Amniotic stem cell (primary cell): Measurements from ENCODE around the gene YJU2.
"Not testable (repeated sequence)": the region's sequence is repeated elsewhere in the genome, so short reads cannot be mapped to it uniquely, and the experiment has no call there.

Source experiments
- DNase-seq: peaks from one replicate; lab custom pipeline; 2025; lab: John Stamatoyannopoulos, UW

Gene YJU2

DNA sequence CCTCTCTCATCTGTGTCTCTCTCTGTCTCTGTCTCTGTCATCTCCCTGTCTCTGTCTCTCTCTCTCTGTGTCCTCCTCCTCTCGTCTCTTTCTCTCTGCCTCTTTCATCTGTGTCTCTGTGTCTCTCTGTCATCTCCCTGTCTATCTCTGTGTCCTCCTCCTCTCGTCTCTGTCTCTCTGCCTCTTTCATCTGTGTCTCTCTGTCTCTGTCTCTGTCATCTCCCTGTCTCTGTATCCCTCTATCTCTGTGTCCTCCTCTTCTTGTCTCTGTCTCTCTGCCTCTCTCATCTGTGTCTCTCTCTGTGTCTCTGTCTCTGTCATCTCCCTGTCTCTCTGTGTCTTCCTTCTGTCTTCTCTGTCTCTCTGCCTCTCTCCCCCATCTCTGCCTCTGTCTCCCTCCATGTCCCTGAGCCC, 18.1 kb upstream of the YJU2 start:
- no peak for DNase-seq

DNA sequence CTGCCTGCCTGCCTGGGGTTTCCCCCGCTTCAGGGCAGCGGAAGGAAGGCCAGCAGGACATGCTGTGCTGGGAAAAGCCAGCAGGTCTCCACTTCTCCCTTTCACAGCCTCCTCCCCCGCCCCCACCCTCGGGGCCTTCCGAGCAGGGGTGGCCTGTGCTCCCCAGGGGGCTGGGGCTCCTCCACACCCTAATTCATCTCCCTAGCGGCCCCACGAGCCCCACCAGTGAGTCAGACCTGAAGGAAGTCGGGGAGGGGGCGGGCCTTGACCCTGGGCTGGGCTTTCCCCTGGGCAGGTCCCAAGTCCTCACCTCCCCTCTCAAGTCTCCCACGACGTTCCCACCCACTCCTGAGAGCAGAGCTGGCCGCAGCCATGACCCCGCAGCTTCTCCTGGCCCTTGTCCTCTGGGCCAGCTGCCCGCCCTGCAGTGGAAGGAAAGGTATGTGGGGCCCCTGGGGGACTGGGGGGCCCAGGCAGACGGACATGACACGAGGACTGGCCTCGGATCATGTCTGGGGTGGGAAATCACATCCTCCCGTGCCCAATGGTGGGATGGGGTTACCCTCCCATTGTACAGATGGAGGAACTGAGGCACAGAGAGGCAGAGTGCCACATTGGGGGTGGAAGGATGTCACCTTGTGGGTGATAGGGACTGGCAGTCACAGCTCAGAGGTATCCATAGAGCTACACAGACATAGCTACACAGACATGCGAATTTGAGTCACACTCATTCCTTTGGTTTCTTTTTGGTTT, 17.5 kb upstream of the YJU2 start, which contains the start of gene EBI3:
Gene EBI3 (plus strand): TSS at position 345 of the 753 bp plus-strand sequence. CDS start 28 bp downstream, at position 373.
- DNase-seq, result no peak

DNA sequence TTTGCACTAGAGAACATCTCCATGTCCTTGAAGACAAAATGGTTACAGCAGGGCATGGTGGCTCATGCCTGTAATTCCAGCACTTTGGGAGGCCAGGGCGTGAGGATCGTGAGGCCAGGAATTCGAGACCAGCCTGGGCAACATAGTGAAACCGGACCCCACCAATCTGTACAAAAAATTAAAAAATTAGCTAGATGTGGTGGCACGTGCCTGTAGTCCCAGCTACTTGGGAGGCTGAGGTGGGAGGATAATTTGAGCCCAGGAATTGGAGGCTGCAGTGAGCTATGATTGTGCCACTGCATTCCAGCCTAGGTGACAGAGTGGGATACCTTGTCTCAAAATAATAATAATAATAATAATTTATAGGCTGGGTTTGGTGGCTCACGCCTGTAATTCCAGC, 16.6 kb upstream of the YJU2 start:
- not testable (repeated sequence) for DNase-seq

DNA sequence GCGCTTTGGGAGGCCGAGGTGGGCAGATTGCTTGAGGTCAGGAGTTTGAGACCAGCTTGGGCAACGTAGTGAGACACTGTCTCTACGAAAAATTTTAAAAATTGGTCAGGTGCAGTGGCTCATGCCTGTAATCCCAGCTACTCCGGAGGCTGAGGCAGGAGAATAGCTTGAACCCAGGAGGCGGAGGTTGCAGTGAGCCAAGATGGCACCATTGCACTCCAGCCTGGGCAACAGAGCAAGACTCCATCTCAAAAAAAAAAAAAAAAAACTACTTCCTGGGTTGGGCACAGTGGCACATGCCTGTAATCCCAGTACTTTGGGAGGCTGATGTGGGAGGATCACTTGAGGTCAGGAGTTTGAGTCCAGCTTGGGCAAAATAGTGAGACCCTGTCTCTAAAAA, 15.4 kb upstream of the YJU2 start:
- not testable (repeated sequence) for DNase-seq

DNA sequence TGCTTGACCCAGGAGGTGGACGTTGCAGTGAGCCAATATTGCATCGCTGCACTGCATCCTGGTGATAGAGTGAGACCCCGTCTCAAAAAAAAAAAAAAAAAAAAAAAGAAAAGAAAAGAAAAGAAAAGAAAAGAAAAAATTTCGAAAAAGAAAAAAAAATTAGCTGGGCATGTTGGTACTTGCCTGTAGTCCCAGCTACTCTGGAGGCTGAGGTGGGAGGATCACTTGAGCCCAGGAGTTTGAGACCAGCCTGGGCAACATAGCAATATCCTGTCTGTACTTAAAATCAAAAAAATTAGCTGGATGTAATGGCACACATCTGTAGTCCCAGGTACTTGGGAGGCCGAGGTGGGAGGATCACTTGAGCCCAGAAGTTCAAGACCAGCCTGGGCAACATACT, 14.7 kb upstream of the YJU2 start:
- DNase-seq, result not testable (repeated sequence)

DNA sequence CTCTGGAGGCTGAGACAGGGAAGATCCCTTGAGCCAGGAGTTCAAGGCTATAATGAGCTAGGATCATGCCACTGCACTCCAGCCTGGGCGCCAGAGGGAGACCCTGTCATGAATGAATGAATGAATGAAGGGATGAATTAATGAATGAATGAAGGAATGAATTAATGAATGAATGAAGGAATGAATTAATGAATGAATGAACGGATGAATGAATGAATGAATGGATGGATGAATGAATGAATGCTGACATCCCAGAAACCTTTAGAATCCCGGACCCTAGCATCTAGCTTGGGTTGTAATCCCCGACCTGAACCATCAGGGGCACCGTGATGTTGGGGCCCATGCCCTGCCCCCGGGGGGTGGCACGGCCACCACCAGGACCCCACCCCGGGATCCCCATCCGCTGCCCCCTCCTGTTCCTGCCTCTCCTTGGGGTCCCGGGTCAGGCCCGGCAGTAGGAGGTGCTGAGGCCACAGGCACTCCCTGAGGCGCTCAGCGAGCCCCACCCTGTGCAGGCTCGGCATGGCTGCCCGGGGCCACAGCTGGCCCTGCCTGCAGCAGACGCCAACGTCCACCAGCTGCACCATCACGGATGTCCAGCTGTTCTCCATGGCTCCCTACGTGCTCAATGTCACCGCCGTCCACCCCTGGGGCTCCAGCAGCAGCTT, 14.1 kb upstream of the YJU2 start:
- no peak for DNase-seq

DNA sequence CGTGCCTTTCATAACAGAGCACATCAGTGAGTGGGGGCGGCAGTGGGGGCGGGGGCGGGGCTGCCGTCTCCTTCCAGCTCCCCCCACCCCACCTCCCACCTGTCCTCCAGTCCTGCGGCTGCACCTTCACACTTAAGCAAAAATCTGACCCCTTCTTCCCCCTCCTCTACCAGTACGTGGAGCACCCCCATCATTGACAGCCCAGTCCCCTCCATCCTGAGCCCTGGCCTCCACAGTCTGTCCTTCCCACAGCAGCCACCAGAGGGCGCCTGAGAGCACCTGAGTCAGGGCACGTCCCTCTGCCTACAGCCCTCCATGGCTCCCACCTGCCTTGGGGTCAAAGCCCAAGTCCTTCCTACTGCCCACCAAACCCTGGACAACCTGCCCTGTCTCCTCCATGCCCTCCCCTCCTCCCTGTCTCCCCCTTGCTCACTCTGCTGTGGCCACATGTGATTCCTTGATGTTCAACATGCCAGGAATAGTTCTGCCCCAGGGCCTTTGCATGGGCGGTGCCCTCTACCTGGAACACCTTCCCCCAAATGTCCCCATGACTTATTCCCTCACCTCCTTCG, 13.5 kb upstream of the YJU2 start:
- no peak for DNase-seq

DNA sequence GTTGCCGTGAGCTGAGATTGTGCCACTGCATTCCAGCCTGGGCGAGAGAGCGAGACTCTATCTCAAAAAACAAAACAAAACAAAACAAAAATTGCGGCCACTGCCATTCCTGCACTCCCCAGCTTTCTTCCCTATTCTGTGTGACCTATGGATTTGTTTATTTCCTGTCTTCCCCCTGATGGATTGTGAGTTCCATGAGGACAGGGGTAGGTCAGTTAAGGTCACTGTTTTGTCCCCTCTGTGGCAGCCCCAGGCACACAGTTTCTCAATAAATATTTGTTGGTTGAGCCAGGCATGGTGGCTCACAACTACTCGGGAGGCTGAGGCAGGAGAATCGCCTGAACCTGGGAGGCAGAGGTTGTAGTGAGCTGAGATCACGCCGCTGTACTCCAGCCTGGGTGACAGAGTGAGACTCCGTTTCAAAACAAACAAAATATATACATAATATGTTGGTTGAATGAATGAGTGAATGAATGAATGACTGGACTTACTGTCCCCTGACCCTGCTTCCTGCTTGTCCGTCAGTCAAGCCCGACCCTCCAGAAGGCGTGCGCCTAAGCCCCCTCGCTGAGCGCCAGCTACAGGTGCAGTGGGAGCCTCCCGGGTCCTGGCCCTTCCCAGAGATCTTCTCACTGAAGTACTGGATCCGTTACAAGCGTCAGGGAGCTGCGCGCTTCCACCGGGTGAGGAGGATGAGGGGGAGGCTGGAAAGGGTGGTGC, 12.6 kb upstream of the YJU2 start:
- DNase-seq, result no peak

DNA sequence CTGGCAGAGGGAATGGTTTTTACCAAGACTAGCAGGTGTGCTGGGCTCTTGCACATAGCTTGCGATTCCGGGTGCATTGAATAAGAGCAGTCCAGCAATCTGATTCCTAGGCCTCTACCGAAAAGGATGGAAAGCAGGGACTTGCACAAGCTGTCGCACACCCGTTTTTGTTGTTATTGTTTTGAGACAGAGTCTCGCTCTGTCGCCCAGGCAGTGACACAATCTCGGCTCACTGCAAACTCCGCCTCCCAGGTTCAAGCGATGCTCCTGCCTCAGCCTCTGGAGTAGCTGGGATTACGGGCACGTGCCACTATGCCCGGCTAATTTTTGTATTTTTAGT, 12.0 kb upstream of the YJU2 start:
- no peak for DNase-seq

DNA sequence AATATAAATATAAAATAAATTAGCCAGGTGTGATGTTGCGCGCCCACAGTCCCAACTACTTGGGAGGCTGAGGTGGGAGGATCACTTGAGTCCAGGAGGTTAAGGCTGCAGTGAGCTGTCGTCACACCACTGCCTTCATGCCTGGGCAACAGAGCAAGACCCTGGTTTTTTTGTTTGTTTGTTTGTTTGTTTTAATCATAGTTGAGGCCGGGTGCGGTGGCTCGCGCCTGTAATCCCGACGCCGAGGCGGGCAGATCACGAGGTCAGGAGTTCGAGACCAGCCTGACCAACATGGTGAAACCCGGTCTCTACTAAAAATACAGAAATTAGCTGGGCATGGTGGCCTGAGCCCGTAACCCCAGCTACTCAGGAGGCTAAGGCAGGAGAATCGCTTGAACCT, 9.4 kb upstream of the YJU2 start:
- not testable (repeated sequence) for DNase-seq

DNA sequence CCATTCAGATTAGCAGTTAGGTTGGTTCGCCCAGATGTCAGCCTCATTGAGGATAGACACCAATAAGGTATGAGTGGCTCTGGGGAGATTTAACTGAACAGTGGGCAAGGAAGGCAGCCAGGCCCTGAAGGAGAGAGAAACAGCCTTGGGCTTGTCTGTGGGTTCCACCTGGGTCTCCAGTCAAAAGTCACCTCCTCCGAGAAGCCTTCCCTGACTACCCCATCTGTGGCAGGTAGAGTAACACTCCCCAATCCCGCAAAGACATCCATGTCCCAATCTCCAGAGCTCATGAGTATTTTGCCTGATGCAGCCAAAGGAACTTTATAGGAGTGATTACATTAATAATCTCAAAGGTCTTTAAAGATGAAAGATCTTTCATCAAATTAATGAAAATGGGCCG, 8.0 kb upstream of the YJU2 start:
- no peak for DNase-seq

DNA sequence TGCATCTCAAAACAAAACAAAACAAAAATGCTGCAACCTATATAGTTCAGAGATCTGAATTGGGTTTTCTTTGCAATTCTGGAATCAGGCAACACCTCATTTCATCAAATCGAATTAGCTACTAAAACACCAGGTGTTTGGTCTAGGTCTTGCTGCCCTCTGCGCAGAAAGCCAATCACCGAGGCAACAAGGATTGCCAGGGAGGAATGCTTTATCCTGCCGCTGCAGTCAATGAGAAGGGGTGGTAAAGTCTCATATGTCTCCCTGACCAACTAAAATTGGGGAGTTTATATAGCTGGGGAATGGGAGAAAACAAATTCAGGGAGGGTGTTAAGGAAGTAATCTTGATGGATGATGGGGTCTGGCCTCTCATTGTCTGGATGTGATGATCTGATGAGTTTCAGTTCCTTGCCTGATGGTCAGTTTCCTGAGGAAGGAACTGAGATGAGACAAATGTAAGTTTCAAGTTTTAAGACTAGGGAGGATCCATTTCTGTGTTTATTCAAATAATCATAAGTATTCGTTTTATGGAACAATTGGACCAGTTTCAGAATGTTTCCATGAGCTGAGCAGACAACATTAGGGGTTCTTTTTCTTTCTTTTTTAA, 5.0 kb upstream of the YJU2 start:
- no peak for DNase-seq

DNA sequence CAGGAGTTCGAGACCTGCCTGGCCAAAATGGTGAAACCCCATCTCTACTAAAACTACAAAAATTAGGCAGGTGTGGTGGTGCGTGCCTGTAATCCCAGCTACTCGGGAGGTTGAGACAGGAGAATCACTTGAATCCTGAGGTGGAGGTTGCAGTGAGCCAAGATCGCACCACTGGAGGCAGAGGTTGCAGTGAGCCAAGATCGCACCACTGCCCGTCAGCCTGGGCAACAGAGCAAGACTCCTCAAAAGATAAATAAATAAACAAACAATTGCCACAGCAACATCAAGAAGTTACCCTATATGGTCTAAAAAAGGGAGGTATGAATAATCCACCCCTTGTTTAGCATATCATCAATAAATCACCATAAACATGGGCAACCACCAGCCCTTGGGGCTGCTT, 942 bp upstream of the YJU2 start:
- not testable (repeated sequence) for DNase-seq

DNA sequence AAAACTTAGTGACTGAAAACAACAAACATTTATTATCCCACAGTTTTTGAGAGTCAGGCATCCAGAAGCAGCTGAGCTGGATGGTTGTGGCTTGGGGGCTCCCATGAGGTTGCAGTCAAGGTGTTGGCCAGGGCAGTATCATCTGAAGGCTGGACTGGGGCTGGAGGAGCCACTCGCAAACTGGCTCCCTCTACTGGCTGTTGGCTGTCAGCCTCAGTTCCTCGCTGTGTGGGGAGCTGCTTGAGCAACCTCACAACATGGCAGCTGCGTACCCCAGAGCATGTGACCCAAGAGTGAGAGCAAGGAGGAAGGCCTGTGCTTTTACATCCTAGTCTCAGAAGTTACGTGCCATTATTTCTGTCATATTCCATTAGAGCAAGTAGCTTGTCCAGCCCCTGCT, 9.7 kb downstream of the YJU2 start:
- DNase-seq, result no peak

DNA sequence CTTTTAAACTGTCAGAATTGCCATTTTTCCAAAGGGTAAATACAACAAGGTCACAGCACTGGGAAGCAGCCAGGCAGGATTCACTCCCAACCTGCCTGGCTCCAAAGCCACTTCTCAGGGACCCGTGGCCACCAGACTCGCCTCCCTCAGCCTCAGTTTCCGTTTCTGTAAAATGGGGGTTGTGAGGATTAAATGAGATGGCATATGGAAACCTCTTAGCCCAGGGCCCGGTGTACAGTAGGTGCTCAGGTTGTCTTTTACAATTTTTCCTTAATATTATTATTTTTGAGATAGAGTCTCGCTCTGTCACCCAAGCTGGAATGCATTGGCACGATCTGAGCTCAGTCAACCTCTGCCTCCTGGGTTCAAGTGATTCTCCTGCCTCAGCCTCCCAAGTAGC, 10.1 kb downstream of the YJU2 start:
- no peak for DNase-seq

DNA sequence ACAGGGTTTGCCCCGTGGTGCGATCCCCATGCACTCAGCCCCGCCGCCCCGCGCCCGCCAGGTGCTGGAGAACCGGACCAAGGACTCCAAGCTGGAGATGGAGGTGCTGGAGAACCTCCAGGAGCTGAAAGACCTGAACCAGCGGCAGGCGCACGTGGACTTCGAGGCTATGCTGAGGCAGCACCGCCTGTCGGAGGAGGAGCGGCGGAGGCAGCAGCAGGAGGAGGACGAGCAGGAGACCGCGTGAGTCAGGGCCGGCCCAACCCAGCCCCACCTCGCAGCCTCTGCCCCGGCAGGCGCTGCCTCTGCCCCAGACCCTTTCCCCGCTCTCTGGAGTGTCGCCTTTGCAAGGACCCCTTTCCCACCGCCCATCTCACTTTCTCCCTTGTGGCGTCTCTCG, 11.3 kb downstream of the YJU2 start:
- no peak for DNase-seq

DNA sequence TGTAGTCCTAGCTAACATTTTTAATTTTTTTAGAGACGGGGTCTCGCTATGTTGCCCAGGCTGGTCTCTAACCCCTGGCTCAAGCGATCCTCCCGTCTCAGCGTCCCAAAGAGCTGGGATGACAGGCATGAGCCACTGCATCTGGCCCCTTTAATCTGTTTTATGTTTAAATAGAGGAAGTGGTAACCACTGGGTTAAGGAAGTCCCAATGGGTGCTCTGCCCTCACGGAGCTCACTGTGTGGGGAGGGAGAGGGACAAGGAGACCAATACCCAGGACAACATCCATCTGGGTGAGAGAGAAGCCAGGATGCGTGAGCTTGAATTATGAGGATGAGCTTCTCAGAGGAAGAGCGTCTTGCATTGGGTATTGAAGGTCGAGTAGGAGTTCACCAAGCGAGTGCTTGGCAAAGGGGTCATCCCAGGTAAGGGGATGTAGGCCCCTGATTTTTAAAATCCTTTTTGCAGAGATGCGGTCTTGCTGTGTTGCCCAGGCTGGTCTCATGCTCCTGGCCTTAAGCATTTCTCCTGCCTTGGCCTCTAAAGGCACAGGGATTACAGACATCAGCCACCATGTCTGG, 13.8 kb downstream of the YJU2 start:
- DNase-seq, result no peak

DNA sequence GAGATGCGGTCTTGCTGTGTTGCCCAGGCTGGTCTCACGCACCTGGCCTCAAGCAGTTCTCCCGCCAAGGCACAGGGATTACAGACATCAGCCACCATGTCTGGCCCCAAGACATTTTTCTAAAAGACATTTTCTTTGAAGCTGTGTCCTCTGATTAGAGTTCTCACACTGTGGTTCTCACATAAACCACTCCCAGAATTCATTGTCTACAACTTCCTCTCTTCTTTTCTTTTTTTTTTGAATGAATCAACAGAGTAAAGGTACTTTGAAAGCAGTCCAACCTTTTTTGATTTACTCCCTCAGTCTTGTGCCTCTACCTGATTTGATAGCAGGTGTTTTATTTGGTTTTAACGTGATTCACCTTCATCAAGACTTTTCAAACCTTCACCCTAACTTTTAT, 17.9 kb downstream of the YJU2 start:
- DNase-seq, result no peak

DNA sequence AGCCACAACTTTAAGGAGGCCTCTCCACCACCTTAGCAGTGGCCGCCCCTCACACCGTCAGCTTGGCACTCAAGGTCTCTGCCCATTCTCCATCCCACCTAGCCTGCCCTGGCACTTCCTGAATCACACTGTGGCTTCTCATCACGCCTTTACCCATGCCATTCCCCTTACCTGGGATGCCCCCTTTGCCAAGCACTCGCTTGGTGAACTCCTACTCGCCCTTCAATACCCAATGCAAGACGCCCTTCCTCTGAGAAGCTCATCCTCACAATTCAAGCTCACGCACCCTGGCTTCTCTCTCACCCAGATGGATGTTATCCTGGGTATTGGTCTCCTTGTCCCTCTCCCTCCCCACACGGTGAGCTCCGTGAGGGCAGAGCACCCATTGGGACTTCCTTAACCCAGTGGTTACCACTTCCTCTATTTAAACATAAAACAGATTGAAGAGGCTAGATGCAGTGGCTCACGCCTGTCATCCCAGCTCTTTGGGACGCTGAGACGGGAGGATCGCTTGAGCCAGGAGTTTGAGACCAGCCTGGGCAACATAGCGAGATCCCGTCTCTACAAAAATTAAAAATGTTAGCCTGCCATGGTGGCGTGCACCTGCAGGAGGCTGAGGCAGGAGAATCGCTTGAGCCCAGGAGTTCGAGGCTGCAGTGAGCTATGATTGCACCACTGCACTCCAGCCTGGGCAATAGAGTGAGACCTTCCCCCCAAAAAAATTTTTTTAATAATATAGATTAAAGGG, 19.5 kb downstream of the YJU2 start:
- no peak for DNase-seq

DNA sequence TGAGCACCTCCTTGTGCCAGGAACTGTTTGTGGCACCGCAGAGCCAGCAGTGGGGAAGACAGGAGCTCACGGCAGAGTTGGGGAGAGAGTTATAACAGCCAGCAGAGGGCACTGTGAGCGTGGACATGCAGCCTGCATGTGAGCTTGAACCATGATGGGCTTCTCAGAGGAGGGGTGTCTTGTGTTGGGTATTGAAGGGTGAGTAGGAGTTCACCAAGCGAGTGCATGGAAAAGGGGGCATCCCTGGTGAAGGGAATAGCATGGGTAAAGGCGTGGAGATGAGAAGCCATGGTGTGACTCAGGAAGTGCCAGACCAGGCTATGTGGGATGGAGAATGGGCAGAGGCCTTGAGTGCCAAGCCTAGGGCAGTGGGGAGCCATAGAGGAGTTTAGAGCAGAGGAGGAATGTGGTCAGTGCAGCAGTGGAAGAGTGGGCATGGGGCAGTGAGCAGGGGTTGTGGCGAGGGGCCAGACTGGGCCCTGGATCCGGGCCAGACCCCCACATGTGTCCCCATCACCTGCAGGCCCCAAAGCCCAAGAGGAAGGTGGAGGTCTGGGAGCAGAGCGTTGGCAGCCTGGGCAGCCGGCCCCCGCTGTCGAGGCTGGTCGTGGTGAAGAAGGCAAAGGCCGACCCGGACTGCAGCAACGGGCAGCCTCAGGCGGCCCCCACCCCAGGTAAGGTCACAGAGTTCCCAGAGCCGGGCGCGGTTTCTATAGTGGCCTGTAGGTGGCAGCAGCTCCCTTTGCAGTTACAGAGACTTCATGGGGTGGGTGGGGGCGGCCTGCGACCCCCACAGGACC, 20.4 kb downstream of the YJU2 start:
- DNase-seq, result no peak
